ENCODE data around the gene MAMDC2.
"Not testable (repeated sequence)": the region's sequence is repeated elsewhere in the genome, so short reads cannot be mapped to it uniquely, and the experiment has no call there.

MAMDC2 gene

DNA sequence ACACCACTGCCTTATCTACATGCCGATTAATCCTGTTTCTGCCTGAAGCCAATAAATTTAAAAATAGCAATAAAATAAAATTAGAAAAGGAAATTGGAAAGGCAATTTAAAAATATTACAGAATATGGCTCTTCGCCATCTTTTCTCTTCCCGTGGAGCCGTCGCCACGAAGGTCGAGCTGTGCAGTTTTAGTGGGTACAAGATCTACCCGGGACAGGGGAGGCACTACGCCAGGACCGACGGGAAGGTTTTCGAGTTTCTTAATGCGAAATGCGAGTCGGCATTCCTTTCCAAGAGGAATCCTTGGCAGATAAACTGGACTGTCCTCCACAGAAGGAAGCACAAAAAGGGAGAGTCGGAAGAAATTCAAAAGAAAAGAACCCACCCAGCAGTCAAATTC is 173.4 kb downstream of the MAMDC2 start:
- DNase-seq = no peak

DNA sequence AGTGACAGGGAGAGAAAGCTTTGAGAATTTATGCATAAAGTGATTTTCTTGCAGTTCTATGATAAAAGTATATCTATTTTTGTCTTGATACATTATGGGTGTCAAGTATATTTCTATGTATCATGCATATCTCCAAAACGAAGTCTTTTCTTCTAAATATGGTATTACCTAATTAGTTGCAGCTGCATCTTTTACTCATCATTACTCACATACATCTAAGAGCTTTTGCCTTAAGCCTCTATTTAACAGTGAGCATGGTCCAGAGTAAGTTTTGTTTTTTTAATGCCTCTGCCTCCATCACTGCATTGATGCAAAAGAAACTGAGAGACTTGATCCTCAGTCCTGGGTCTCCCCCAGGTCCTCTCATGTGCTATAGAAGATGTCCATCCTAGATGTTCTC is 175.1 kb downstream of the MAMDC2 start:
- no peak for DNase-seq

DNA sequence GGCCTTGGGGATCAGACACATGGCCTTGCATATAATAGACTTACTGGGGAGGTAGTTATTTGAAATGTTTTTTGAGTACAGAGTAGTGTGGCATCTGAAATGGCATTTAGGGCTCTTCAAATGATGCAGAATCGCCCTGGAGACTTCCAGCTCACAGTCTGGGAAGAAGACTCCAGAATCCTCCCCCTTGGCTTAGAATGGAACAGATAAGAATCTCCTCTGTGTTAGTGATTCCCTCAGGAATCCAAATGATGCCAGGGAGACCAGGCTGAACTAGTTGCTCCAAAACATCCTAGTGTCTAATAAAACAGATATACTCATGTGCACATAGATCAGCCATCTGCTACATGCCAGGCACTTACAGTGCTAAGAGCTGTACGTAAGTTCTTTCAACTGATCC is 176.6 kb downstream of the MAMDC2 start:
- no peak for DNase-seq

DNA sequence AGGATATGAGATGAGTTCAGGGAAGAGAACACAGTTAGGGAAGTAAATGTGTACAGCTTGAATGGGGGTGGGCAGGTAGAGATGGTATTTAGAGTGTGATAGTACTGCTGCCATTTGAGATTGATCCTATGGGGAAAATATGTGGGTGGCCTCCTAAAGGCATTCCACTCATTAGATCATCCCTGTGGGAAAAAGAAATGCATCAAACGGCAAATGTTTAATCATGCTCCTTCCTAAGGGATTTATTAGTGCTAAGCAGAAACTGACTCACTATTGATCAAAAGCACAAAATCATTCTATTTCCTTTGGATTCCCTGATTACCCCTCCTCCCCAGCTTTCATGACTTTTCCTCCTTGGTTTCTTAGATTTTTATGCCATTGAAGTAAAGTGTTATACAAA is 178.7 kb downstream of the MAMDC2 start:
- no peak for DNase-seq

DNA sequence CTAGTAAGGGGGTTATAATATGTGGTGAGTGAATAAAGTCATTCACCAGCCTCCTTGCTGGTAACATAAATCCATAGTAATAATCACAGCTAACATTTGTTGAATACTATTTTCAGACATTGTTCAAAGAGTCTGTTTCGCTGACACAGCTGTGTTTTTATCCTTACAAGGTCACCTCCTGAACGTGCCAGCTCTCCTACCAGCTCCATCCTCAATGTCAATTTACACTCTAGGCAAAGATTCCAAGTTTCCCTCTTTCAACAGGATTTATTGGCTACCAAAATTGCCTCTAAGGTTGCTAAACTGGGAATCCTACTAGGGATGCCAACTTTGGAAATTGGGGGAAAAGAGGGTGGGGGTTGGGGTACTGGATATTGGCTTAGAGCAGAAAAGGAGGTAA is 184.5 kb downstream of the MAMDC2 start:
- DNase-seq = no peak

DNA sequence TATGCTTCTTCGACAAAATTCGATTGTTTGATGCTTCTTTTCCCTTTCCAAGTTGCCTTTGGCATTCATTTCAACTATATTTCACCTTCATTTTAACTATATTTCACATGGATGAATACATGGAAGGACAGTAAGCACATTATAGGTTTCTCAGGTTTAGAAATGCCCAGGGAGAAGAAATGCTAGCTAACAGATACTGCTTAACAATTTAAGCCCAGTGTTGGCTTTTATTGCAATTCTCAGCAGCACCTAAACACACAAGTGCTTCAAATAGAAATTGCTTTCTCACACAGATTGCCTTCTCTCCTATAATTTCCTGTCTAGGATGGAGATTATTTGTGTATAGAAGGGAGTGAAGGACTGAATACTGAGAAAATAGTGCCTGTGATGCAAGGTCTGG is 185.0 kb downstream of the MAMDC2 start:
- DNase-seq = no peak

DNA sequence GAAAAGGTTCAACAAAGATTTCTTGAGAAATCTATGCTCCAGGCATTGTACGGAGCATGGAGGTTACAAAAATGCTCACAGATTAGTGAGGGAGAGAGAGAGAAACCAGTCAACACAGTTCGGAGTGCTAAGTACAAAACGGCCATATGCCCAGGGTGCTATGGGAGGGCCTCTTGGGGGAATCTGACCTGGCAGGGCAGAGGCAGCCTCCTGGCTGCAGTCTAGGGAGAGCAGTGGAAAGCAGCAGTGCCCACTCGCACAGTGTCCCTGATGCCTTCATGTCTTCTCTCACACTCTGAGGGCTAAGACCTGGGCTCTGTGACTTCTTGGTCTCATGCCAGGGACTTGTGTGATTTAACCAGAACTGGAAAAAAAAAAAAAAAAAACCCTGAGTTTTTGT is 185.4 kb downstream of the MAMDC2 start:
- no peak for DNase-seq

DNA sequence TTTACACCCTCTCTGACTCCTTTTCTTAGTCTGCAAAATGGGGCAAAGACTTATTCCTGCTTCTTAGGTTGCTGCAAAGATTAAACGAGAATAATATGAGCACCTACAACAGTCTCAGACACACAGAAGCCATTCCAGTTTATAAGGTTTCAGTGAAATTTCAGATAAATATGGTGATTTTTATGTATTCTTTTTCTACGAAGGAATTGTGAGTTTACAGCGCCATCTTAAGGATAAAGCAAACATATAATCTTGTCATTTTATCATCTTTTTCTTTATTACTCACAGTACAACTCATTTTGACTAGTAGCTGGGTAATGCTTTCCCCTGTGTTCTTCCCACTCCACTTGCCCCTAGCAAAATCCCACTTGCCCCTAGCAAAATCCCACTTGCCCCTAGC is 185.9 kb downstream of the MAMDC2 start:
- peak in 1 of 2 experiments; percentile 30 for DNase-seq

DNA sequence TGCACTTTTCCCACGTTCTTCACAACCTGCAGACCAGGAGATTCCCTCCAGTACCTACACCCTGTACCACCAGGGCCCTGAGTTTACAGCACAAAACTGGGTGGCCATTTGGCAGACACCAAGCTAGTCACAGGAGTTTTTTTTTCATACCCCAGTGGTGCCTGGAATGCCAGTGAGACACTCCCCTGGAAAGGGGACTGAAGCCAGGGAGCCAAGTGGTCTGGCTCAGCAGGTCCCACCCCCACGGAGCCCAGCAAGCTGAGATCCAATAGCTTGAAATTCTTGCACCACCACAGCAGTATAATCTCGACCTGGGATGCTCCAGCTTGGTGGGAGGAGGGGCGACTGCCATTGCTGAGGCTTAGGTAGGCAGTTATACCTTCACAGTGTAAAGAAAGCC is 188.8 kb downstream of the MAMDC2 start:
- no peak for DNase-seq

DNA sequence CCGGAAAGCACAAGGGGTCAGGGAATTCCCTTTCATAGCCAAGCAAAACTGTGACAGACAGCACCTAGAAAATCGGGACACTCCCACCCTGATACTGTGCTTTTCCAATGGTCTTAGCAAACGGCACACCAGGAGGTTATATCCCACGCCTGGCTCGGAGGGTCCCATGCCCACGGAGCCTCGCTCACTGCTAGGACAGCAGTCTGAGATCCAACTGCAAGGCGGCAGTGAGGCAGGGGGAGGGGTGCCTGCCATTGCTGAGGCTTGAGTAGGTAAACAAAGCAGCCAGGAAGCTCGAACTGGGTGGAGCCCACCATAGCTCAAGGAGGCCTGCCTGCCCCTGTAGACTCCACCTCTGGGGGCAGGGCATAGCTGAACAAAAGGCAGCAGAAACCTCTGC is 190.6 kb downstream of the MAMDC2 start:
- DNase-seq = not testable (repeated sequence)

DNA sequence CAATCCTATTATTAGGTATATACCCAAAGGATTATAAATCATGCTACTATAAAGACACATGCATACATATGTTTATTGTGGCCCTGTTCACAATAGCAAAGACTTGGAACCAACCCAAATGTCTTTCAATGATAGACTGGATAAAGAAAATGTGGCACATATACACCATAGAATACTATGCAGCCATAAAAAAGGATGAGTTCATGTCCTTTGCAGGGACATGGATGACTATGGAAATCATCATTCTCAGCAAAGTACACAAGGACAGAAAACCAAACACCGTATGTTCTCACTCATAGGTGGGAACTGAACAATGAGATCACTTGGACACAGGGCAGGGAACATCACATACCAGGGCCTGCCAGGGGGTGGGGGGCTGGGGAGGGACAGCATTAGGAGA is 202.3 kb downstream of the MAMDC2 start:
- DNase-seq = not testable (repeated sequence)

DNA sequence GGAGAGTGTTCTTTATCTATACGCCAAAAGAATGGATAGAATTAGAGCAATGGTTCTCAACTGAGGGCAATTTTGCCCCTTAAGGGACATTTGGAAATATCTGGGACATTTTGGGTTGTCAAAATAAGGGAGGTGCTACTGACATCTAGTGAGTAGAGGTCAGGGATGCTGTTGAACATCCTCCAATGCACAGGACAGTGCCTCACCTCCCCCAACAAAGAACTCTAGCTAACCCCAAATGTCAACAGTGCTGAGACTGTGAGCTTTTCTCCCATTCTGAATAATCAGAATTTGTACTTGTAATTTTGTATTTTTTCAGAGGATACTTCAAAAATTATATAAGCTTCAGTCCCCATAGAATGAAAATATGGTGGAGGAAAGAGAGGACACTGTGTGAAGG is 206.6 kb downstream of the MAMDC2 start:
- no peak for DNase-seq

DNA sequence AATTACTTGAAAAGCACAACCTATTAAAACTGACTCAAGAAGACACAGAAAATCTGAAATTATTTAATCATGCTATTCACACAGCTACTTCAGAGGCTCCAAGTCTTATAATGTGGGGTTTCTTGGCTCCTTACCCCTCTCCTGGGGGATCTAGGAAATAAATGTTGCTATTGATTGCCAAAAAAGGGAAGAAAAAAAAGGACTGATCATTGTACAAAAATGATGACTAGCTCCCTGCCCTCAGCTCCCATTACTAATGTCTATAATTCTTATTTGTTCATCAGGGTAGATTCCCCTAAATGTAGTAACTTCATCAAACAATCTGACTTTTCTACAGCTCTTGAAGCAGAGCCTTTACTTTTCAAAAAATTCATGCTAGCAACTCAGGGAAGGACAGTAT is 211.8 kb downstream of the MAMDC2 start:
- no peak for DNase-seq

DNA sequence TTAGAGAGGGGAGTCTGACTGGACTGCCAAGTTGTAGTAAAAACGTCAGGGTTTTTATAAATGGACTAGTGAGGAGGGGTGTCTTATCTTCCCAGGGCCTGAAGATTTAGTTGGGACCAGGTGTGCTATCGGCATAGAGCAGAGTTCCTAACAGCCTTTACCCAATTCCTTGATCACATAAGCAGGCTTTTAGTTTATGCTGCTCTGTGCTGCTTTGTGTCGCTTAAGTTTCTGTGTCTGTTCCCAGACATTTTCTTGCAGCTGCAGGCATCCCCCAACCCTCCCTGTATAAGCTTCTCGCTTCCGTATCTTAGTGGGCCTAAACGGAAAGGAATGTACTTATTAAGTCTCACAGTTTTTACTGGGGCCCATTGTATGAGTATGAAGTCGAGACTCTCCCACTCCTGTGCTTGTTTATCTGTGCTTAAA is 212.5 kb downstream of the MAMDC2 start:
- peak in 1 of 2 experiments; percentile 36 for DNase-seq

DNA sequence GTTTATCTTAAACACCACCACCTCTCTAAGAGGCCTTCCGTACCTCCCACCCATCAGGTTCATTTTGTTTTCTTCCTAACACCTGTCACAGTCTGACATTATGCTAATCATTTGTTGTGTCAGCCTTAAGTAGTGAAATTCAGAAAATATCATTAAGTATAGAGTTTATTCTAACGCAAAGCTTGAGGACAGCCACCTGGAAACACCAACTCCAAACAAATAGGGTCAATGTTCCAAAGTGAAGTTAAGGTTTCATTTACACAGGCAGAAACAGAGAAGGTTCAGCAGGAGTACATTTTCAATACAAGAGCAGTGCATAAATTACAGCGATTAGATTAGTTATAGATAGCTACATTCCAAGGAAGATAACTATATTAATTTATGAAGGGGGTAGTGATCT is 213.9 kb downstream of the MAMDC2 start:
- no peak for DNase-seq

DNA sequence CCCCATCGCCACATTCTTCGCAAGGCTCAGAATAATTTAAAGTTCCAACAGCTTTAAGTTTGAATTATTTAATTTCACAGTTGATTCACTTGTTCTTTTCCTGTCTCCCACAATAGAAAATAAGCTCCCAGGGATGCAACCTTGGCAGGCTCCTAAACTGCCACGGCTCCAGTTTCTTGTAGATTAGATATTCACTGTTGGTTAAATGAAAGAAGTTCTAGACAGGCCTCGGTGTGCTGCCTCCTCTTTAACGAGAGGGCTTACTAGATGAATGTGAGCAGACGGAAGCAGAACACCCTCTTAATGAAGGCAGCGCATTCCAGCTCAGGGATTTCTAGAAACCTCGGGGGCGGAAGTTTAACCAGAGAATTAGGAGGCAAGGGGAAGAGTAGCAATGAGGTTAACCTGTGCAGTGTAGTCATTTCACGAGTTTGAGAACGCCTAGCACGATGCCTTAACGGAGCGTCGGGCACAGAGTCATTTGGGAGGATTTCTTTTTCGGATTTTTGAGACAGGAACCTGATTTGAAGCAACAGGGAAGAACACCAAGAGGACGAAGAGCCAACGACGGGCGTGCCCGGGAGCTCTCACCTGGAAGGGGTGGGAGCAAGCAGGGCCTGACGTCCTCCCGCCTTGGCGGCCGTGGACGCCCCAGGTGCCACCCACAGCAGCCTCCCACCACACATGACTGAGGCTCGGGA is 214.5 kb downstream of the MAMDC2 start:
- peak; percentile 30 to 68 for DNase-seq

DNA sequence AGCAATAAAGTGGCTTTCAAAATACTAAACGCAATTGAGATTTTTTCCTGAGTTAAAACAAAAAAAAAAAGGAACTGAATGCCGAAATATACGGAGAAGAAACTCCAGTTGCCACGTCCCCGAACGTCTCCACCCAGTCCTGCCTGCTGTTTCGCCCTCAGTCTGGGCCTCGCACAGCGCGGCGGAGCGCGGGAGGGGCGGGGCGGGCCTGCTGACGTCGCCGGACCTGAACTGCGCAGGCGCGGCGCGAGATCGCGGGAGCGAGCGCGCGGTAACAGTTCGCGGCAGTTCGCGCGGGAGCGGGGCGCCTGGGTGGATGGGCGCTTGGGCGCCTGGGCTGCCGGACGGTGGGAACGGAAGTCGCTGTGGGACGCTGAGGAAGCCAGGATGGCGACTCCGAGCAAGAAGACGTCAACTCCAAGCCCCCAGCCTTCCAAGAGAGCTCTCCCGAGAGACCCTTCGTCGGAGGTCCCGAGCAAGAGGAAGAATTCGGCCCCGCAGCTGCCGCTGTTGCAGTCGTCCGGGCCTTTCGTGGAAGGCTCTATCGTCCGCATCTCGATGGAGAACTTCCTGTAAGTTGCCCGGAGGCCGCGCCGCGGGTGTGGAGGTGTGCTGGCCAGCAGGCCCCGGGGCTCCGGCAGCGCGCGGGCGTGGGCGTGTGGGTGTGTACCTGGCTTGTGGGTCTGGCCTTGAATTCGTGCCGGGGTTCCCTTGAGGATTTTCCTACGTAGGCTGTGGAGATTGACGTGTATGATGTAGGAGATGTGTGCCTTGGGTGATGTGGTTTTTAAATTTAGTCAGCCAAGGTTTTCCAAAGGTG is 215.3 kb downstream of the MAMDC2 start, which contains the start of gene SMC5:
Gene SMC5 (plus strand): TSS at position 287 of the 820 bp plus-strand sequence. CDS start 101 bp downstream, at position 388.
- DNase-seq = peak; percentile 75 to 89

DNA sequence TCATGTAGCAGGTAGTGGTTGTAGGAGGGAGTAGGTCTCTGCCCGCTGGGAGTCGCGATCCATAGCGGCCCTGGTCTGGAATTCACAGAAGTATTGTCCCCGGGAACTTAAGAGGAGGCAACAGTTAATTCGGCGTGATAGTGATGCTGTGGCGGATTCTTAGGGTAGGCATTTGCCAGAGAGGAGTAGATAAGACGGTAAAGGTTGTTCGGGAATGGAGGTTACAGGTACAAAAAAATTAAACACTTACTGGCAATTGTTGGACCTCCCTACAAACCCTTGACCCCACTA is 215.8 kb downstream of the MAMDC2 start:
- peak in 1 of 2 experiments; percentile 59 for DNase-seq

DNA sequence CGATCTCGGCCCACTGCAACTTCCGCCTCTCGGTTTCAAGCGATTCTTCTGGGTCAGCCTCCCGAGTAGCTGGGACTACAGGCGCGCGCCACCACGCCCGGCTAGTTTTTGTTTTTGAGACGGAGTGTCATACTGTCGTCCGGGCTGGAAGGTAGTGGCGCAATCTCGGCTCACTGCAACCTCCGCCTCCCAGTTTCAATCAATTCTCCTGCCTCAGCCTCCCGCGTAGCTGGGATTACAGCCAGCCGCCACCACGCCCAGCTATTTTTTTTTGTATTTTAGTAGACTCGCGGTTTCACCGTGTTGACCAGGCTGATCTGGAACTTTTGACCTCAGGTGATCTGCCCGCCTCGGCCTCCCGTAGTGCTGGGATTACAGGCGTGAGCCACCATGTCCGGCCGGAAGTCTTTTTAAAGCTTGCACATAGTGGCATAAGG is 216.4 kb downstream of the MAMDC2 start:
- no peak for DNase-seq

DNA sequence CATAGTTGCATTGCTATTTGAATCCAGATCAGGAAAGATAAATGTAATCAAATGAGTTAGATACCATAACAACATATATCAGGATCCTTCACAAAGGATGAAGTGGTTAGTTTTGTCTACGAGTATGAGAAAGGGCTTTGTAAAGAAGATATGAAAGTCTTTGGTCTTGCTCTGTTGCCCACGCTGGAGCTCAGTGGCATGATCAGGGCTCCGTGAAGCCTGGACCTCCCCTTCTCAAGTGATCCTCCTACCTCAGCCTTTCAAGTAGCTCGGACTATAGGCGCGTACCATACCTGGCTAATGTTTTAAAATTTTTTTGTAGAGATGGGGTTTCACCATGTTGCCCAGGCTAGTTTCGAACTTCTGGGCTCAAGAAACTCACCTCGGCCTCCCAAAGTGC is 217.0 kb downstream of the MAMDC2 start:
- DNase-seq = no peak

DNA sequence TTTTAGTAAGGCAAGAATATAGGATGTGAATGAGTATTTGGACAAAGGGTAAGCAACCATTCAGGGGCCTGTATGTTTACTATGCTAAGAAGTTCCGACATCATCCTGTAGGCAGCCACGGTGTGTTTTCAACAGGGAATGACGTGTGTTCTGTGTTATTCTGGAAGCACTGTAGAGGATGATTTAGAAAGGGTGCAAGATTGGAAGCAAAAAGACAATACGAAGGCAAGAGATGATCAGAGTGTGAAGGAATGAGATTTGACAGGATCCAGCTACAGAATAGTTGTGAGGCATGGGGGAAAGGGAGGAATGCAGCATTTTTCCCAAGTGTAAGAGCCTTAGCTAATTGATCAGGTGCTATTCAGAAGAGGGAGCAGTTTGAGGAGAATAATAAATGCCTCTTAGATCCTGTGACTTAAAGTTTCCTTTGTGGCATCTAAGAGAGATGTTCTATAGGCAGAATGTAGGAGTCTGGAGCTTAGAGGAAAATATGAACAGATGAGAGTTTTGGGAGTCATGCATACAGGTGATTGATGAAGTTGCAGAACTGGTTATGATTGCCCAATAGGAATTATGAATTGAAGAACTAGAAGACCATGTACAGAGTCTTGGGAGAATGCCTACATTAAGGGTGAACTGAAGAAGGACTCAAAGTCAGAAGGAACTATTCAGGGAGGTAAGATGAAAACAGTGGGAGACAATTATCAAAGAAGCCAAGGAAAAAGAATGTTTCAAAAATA is 217.7 kb downstream of the MAMDC2 start:
- no peak for DNase-seq

DNA sequence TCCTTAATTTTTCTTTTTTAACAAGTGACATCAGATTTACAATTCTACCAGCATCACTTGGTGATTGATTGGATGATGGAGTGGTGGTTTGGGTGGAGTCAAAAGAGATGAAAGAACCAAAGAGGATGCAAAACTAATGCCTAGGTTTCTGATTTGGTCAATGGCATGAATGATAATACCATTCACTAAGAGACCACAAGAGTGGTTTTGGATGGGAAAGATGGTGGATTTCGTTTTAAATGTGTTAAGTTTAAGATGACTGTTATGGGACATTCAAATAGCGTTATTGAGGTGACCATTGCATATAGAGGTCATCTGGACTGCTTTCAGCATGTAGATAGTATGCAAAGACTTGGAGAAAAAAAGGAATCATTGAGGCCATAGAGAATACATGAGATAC is 218.7 kb downstream of the MAMDC2 start:
- DNase-seq = no peak

DNA sequence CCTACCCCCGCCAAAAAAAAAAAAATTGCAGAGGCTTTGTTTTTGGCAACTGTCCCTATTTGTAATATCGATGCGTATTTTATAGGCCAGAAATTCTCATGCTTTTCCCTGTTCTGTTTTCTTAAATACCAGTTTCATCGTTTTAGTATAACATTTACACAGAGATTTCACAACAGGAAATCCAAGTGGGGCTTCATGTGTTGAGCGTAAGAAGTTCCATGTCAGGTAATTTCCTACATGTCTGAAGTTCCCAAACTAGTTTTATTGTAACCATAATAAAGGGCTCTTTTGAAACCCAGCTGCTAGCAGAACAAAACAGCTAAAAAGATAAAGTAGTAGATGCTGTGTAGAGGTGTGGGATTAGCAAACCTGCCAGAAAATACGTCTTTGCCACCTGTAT is 219.3 kb downstream of the MAMDC2 start:
- DNase-seq = no peak

DNA sequence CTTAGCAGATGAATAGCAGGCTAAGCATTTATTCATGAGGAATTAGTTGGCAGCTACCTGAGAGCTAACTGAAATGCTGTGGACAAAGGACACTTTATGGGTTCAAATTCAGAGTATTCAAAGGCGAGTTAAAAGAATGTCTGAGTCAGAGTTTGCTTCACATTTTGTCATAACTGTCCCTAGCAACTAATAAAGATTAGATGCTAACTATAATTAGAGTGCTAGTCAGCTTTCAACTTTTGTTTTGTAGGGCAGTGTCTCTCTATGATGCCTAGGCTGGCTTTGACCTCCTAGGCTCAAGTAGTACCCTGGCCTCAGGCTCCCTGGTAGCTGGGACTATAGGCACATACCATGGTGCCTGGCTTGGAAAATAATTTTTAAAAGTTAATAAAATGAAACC is 219.8 kb downstream of the MAMDC2 start:
- DNase-seq = no peak

Measured in NCI-H526 (cell line).